Activated naive CD8-positive, alpha-beta T cell (primary cell): Measurements from ENCODE around the gene VOPP1.

Experiments used
- H3K27ac Mint-ChIP-seq: one replicate; pipeline ENCODE4 v1.8.0; 2021; ENCODE audit warnings: mixed read lengths
- H3K27me3 Mint-ChIP-seq: one replicate; pipeline ENCODE4 v1.8.0; 2021; ENCODE audit warnings: mixed read lengths
- H3K36me3 Mint-ChIP-seq: one replicate; pipeline ENCODE4 v1.8.0; 2021; ENCODE audit warnings: mixed read lengths
- H3K4me1 Mint-ChIP-seq: one replicate; pipeline ENCODE4 v1.8.0; 2021; ENCODE audit warnings: low read depth, mixed read lengths
- H3K4me3 Mint-ChIP-seq: one replicate; pipeline ENCODE4 v1.8.0; 2021; ENCODE audit warnings: mild to moderate bottlenecking, mixed read lengths
- H3K9me3 Mint-ChIP-seq: one replicate; pipeline ENCODE4 v1.8.0; 2021; ENCODE audit warnings: low read depth, mixed read lengths

VOPP1 gene

GRCh38 chr7:55569797-55570196, 2.5 kb downstream of the VOPP1 start:
- Mint-ChIP-seq H3K9me3 (no peaks in the 10 kb centered on the region), H3K27ac (peak overlapping the region; percentile 94), H3K36me3 (peaks cover 10% of the 10 kb centered on the region), H3K27me3 (no peaks in the 10 kb centered on the region), H3K4me3 (peak overlapping the region; percentile 95), H3K4me1 (peaks cover 78% of the 10 kb centered on the region)

GRCh38 chr7:55569269-55569663, 3.0 kb downstream of the VOPP1 start:
- H3K4me3 Mint-ChIP-seq, result peak overlapping the region; percentile 95
- H3K27me3 Mint-ChIP-seq, result no peaks in the 10 kb centered on the region
- H3K27ac Mint-ChIP-seq, result peak overlapping the region; percentile 94
- H3K4me1 Mint-ChIP-seq, result peaks cover 79% of the 10 kb centered on the region
- H3K9me3 Mint-ChIP-seq, result no peaks in the 10 kb centered on the region
- peaks cover 10% of the 10 kb centered on the region for H3K36me3 Mint-ChIP-seq

- Mint-ChIP-seq H3K36me3 (peaks cover 10% of the 10 kb centered on the region), H3K4me1 (peaks cover 78% of the 10 kb centered on the region), H3K9me3 (no peaks in the 10 kb centered on the region), H3K4me3 (peak overlapping the region; percentile 95), H3K27ac (peak overlapping the region; percentile 94), H3K27me3 (no peaks in the 10 kb centered on the region)
Observed at GRCh38 chr7:55568613-55569268, 3.6 kb downstream of the VOPP1 start.

DNA sequence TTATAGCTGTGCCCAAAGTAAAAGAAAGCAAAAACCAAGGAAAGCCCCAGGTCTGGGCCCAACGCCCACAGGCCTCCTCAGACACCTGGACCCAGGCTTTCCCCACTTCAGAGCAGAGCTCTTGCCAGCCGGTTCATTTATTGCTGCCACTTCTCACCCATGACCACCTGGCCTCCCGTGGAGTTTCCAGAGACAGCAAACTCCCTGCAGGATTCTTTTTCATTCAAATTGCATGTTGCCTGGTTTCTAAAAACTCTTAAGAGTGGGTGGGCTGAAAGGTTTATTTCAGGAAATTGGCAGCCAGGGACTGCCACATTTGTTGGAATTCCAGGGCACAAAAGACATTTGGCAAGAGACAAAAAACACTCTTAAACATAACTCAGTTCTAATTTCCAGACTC, 4.7 kb downstream of the VOPP1 start:
- H3K27ac Mint-ChIP-seq, result peak overlapping the region; percentile 30
- peaks cover 10% of the 10 kb centered on the region for H3K36me3 Mint-ChIP-seq
- peak overlapping the region; percentile 41 for H3K4me3 Mint-ChIP-seq
- H3K4me1 Mint-ChIP-seq, result peaks cover 72% of the 10 kb centered on the region
- no peaks in the 10 kb centered on the region for H3K27me3 Mint-ChIP-seq
- no peaks in the 10 kb centered on the region for H3K9me3 Mint-ChIP-seq

DNA sequence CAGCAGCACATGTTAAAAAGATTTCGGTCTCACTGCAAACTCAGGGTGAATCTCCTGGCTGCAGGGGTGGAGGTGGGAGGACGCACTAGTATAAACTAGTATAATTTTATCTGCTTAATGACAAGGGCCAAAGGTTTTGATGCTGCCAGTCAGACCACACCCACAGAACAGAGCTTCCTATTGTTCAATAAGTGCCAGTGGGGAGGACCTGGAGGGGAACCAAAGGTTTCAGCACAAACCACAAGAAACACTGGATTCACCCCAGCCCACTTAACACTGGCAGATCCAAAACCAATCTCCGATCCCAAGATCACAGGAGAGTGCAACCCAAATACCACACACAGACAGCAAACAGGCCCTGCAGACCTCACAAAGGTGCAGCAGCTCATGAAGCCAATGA, 6.6 kb downstream of the VOPP1 start:
- Mint-ChIP-seq H3K36me3 (peaks cover 18% of the 10 kb centered on the region), H3K27ac (peak overlapping the region; percentile 68), H3K4me3 (peak overlapping the region; percentile 11), H3K4me1 (peaks cover 85% of the 10 kb centered on the region), H3K9me3 (no peaks in the 10 kb centered on the region), H3K27me3 (no peaks in the 10 kb centered on the region)

GRCh38 chr7:55563596-55564325, 8.5 kb downstream of the VOPP1 start:
- Mint-ChIP-seq H3K27me3 (no peaks in the 10 kb centered on the region), H3K4me3 (no peak overlapping the region), H3K9me3 (no peaks in the 10 kb centered on the region), H3K27ac (peak overlapping the region; percentile 41), H3K36me3 (peaks cover 19% of the 10 kb centered on the region), H3K4me1 (peaks cover 85% of the 10 kb centered on the region)

DNA sequence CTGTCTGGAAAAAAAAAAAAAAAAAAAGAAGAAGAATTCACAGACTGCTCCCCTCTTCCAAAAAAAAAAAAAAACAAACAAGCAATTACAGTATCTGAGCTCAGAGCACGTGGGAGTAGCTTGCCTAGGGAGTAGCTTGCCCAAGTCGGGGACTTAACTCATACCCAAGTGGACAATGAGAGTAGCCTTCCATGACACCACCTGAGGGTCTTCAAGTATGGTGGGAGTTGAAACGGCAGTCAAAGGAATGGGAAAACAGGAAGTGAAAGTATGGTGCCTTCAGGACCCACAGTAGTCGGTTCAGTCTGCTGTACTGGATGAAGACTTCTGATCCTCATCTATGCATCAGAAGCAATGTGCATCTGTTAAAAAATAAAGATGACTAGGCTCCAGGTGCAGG, 10.6 kb downstream of the VOPP1 start:
- Mint-ChIP-seq H3K4me1 (peaks cover 86% of the 10 kb centered on the region), H3K4me3 (no peak overlapping the region), H3K27me3 (no peaks in the 10 kb centered on the region), H3K36me3 (peaks cover 16% of the 10 kb centered on the region), H3K27ac (no peak overlapping the region), H3K9me3 (no peaks in the 10 kb centered on the region)

- H3K36me3 Mint-ChIP-seq, result peaks cover 20% of the 10 kb centered on the region
- H3K4me3 Mint-ChIP-seq, result no peak overlapping the region
- H3K27me3 Mint-ChIP-seq, result no peaks in the 10 kb centered on the region
- H3K9me3 Mint-ChIP-seq, result no peaks in the 10 kb centered on the region
- H3K27ac Mint-ChIP-seq, result peak overlapping the region; percentile 52
- H3K4me1 Mint-ChIP-seq, result peaks cover 87% of the 10 kb centered on the region
Observed at GRCh38 chr7:55558962-55559920, 13.1 kb downstream of the VOPP1 start.

- Mint-ChIP-seq H3K4me1 (peaks cover 94% of the 10 kb centered on the region), H3K27ac (peak overlapping the region; percentile 81), H3K36me3 (peaks cover 25% of the 10 kb centered on the region), H3K4me3 (peak overlapping the region; percentile 64), H3K27me3 (no peaks in the 10 kb centered on the region), H3K9me3 (no peaks in the 10 kb centered on the region)
Observed at GRCh38 chr7:55557666-55558188, 14.6 kb downstream of the VOPP1 start.

DNA sequence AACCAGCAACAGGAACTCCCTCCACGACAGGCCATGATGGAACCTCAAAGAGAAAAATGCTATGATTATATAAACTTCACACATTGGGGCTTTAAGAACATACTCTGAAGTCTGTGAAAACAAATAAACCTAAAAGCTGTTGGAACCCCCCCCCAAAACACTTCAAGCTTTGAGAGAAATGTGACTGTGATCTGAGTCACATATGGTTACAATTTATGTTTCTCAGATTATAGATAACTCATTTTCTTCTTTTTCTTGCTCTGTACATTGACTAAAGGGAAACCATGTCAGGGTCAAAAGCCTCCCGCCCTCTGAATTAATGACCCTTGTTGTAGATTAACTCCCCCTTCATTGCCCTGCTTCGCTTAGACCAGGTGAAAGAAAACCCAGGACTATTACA, 15.8 kb downstream of the VOPP1 start:
- no peaks in the 10 kb centered on the region for H3K27me3 Mint-ChIP-seq
- H3K4me3 Mint-ChIP-seq, result peak overlapping the region; percentile 42
- H3K36me3 Mint-ChIP-seq, result peaks cover 19% of the 10 kb centered on the region
- H3K27ac Mint-ChIP-seq, result peak overlapping the region; percentile 81
- H3K9me3 Mint-ChIP-seq, result no peaks in the 10 kb centered on the region
- peaks cover 94% of the 10 kb centered on the region for H3K4me1 Mint-ChIP-seq

DNA sequence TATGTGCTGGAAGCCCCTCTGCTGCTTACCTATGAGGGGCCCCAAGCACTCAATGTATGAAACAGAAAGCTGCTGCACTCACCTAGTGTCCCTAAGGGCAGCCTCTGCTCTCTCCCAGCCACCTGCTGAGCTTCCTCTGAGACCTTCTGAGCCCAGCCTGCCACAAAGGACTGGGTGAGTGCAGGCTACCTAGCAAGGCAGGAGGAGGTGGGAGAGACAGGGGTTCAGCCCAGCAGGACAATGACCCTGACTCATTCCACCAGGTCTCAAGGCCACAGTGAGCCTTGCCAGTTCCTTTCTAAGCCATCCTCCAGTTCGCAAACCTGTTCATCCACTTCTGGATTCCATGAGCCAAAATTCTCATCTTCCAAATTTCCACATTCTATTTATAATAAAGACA, 16.3 kb downstream of the VOPP1 start:
- Mint-ChIP-seq H3K4me1 (peaks cover 96% of the 10 kb centered on the region), H3K9me3 (no peaks in the 10 kb centered on the region), H3K27me3 (no peaks in the 10 kb centered on the region), H3K27ac (peak overlapping the region; percentile 4), H3K4me3 (peak overlapping the region; percentile 6), H3K36me3 (peaks cover 19% of the 10 kb centered on the region)

DNA sequence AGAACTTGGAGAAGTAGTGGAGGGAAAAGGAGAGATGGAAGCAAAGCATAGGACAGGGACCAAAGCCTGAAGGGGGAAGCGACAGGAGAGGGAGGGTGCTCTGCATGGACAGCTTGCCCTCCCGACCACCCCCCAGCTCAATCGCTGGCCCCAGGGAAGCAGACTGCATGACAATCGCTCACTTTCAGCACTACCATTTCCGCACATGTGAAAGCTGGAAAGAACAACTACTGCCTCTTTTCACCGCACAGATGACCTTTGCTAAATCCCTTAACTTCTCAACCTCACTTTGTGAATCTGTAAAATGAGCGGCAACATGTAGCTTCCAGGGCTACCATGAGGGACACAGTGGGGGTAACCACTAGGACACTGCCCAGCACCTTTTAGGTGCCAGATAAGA, 17.1 kb downstream of the VOPP1 start:
- H3K27me3 Mint-ChIP-seq, result no peaks in the 10 kb centered on the region
- H3K27ac Mint-ChIP-seq, result peak overlapping the region; percentile 65
- H3K36me3 Mint-ChIP-seq, result peaks cover 16% of the 10 kb centered on the region
- no peak overlapping the region for H3K4me3 Mint-ChIP-seq
- H3K4me1 Mint-ChIP-seq, result peaks cover 95% of the 10 kb centered on the region
- no peaks in the 10 kb centered on the region for H3K9me3 Mint-ChIP-seq

GRCh38 chr7:55554038-55554437, 18.3 kb downstream of the VOPP1 start:
- Mint-ChIP-seq H3K36me3 (peaks cover 16% of the 10 kb centered on the region), H3K27me3 (no peaks in the 10 kb centered on the region), H3K9me3 (no peaks in the 10 kb centered on the region), H3K4me1 (peaks cover 95% of the 10 kb centered on the region), H3K27ac (peak overlapping the region; percentile 64), H3K4me3 (no peak overlapping the region)

DNA sequence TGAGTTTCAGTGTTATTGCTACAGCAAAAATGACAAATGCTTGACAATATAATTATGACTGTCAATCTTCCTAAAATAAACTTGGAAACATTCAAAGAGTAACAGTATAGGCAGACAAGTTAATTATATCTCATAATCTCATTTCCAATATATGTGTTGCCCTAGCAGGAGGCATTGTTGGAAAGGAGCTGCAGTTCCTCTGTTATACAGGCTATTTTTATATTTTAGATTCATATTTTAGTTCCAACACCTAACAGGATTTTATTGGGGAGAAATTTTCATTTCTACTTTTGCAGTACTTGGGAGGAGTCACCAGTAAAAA, 19.3 kb downstream of the VOPP1 start:
- H3K36me3 Mint-ChIP-seq, result peaks cover 16% of the 10 kb centered on the region
- no peaks in the 10 kb centered on the region for H3K9me3 Mint-ChIP-seq
- H3K4me3 Mint-ChIP-seq, result no peak overlapping the region
- no peak overlapping the region for H3K27ac Mint-ChIP-seq
- H3K4me1 Mint-ChIP-seq, result peaks cover 95% of the 10 kb centered on the region
- H3K27me3 Mint-ChIP-seq, result no peaks in the 10 kb centered on the region
